HG02571 (cell line): Measurements from ENCODE around the gene ORMDL3.
"Not testable (repeated sequence)": the region's sequence is repeated elsewhere in the genome, so short reads cannot be mapped to it uniquely, and the experiment has no call there.

Source experiments
- ATAC-seq: cut with Tn5 transposase; IDR thresholded peaks from one replicate; pipeline ENCODE4 v1.9.1; 2021; ENCODE audit warnings: mild to moderate bottlenecking, moderate library complexity; ENCODE audit not compliant: unreplicated experiment

The ORMDL3 gene

GRCh38 chr17:39925282-39926134 is 1.9 kb downstream of the ORMDL3 start:
- ATAC-seq, result no peak

GRCh38 chr17:39924691-39925055 is 2.7 kb downstream of the ORMDL3 start:
- no peak for ATAC-seq

- no peak for ATAC-seq
Observed at GRCh38 chr17:39923836-39924690, 3.3 kb downstream of the ORMDL3 start.

- ATAC-seq, result no peak
Observed at GRCh38 chr17:39923230-39923629, 4.2 kb downstream of the ORMDL3 start.

GRCh38 chr17:39922006-39922405 is 5.4 kb downstream of the ORMDL3 start:
- no peak for ATAC-seq

GRCh38 chr17:39921323-39921722 is 6.1 kb downstream of the ORMDL3 start:
- no peak for ATAC-seq

- no peak for ATAC-seq
Observed at GRCh38 chr17:39920218-39921210, 6.9 kb downstream of the ORMDL3 start.

- no peak for ATAC-seq
Observed at GRCh38 chr17:39919087-39919683, 8.2 kb downstream of the ORMDL3 start.

GRCh38 chr17:39916918-39917317 is 10.5 kb downstream of the ORMDL3 start:
- no peak for ATAC-seq

- ATAC-seq, result no peak
Observed at GRCh38 chr17:39915559-39915958, 11.8 kb downstream of the ORMDL3 start.

GRCh38 chr17:39913989-39914388 is 13.4 kb downstream of the ORMDL3 start:
- no peak for ATAC-seq

GRCh38 chr17:39908789-39909352 is 18.5 kb downstream of the ORMDL3 start:
- no peak for ATAC-seq

- ATAC-seq, result no peak
Observed at GRCh38 chr17:39904990-39905288, 22.5 kb downstream of the ORMDL3 start.

GRCh38 chr17:39903158-39903884 is 24.1 kb downstream of the ORMDL3 start:
- no peak for ATAC-seq

GRCh38 chr17:39902027-39902426 is 25.4 kb downstream of the ORMDL3 start:
- ATAC-seq, result not testable (repeated sequence)

GRCh38 chr17:39899215-39899614 is 28.2 kb downstream of the ORMDL3 start:
- ATAC-seq, result no peak

- ATAC-seq, result no peak
Observed at GRCh38 chr17:39898088-39898487, 29.3 kb downstream of the ORMDL3 start.

- ATAC-seq, result no peak
Observed at GRCh38 chr17:39894681-39895376, 32.6 kb downstream of the ORMDL3 start.

GRCh38 chr17:39889200-39889599 is 38.2 kb downstream of the ORMDL3 start:
- ATAC-seq, result no peak
